Activated CD4-positive, alpha-beta T cell treated with anti-CD3 and anti-CD28 coated beads, Interleukin-2, amount 50 U/mL, for 4 hours (primary cell): Measurements from ENCODE around the gene PSG5.
"Not testable (repeated sequence)": the region's sequence is repeated elsewhere in the genome, so short reads cannot be mapped to it uniquely, and the experiment has no call there.

Experiments
- DNase-seq, 2 experiments: peaks; one replicate each; pipeline ENCODE4 v3.0.0-alpha.2; 2020

The PSG5 gene

DNA sequence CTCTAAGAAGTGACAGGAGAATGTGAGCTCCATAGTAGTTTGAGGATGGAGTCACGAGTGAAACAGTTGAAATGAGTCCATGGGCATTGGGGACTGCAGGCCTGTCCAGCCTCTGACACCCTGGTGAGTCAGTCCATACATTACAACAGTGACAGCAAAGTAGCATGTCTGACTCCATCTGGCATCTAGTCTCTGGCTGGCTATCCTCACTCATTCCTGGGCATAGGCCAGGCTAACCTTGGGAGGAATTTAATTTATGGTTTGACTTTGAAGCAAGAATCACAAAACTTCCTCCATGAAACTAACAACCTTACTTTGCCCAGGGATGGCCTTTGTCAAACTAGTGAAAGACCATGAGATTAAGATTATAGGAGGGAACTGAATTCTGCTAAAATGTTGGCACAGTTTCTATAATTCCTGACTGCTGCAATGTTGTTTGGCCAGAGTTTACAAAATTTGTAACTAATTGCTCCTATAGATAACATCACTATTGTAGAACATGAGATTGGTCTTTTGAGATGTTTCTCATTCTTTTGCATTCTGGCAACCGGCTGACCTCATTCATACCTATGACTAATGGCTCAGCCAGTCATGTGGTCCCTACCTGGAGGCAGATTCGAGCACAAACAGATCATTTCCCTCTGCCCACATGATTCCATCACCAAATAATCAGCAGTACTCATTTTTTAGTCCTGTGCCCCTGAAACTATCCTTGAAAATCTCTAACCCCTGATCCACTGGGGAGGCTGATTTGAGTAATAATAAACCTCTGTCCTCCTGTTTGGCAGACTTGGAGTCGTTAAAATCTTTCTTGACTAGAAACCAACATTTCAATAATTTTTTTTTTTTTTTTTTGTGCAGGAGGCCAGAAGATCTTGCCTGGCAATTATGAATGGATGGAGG lies 4.2 kb downstream of the PSG5 start:
- not testable (repeated sequence) for DNase-seq

DNA sequence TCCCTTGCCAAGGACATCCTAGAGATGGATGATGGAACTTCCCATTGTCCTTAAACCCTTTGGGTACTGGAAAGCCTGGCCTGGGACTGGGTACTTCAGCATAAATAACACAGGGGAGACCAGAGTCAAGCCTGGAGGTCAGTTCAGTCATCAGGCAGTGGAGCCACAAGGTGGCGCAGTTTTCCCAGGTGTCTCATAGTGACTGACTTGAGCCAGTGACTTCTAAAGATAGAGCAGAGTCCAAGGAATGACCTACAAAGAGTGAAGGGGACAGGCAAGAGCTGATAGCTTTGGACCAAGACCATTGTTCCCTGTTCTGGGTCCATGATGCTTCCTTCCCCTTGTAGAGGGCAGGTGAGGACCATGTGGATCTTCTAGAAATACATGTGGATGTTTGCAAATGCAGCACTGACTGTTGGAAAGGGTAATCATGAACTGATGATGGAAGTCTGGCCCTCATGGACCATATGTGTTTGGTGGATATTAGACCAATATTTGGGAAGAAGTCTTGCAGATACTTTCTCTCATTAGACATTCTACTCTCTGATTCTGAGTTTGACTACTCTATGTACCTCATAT lies 6.7 kb downstream of the PSG5 start:
- not testable (repeated sequence) for DNase-seq

DNA sequence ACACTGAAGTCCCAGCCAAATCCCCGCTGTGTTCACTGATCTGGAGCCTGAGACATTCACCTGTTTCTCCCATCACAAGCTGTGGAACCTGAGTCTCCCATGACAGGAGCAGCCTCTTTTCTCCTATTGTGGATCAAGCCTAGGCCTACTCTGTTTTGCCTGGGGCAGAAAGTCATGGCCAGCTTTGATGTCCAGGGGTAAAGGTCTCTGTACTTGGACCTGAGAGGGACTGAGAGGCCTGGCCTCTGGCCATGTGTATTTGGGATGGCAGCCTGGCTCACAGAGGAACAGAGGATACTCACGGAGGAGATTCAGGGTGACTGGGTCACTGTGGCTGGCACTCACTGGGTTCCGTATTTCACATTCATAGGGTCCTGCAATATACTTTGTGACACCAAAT lies 7.8 kb downstream of the PSG5 start:
- DNase-seq = not testable (repeated sequence)

DNA sequence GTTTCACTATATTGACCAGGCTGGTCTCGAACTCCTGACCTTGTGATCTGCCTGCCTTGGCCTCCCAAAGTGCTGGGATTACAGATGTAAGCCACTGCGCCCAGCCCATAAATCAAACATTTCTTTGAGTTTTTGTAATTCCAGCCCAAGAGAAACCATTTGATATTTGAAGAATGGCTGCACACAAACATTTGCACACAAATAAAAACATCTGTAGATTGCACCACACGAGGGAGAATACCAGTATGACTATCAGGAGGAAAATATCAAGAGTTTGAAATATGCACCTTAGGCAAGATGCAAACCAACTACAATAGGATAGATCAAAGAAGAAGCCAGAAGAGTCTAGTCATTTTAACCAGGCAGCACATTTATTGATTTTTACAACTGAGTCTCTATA lies 20.4 kb downstream of the PSG5 start:
- DNase-seq = not testable (repeated sequence)

GRCh38 chr19:43163135-43163534 lies 23.2 kb downstream of the PSG5 start:
- not testable (repeated sequence) for DNase-seq

DNA sequence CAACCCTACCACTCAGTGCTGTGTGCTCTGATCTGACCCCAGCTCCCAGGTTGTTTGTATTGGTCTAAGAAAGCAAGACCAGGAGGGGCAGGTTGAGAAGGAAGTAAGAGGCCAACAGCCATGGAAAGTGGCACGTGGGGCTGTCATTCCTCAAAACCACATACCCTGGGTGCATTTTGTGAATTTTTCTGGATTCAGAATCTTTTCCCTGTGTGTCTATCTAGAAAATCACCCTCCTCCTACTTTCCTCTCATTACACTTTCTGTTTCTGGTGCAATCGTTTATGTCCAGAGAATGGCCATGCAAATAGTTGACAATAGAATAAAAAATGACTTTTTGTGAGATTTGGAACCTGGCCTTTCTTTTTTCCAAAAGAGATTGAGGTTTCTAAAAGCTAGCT lies 24.1 kb downstream of the PSG5 start:
- DNase-seq = not testable (repeated sequence)

GRCh38 chr19:43152214-43152613 lies 34.1 kb downstream of the PSG5 start:
- DNase-seq = no peak

DNA sequence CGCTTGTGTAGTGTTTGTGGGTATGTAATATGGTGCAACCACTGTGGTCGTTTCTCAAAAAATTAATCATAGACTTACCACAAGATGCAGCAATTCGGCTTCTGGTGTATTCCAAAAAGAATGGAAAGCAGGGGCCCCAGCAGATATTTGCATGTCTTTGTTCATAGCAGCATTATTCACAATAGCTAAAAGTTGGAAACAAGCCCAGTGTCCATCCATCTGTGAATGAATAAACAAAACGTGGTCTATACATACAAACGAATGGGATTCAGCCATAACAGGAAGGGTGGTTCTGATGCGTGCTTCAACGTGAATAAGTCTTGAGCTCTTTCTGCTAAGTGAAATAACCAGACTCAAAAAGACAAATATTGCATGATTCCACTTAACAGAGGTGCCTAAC lies 36.5 kb downstream of the PSG5 start:
- DNase-seq = not testable (repeated sequence)

DNA sequence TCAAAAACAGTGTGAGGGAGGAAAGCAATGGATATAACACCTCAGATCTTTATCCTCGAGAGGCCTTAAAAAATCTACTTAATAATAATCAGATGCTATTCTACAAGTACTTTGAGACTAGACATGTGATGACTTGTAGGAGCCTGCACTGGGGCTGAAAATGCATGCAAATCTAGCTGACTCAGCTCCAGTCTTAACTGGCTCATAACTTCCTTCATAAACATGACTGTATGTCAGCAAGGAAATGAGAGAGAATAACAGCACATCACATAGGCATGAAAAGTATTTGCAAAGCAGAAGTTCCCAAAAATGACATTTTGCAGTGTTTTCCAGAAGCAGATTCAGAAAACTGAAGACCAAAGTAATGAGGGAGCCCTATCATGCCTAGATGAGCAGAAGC lies 38.1 kb downstream of the PSG5 start:
- no peak for DNase-seq

- not testable (repeated sequence) for DNase-seq
Measured at GRCh38 chr19:43141763-43142162, 44.6 kb downstream of the PSG5 start.

DNA sequence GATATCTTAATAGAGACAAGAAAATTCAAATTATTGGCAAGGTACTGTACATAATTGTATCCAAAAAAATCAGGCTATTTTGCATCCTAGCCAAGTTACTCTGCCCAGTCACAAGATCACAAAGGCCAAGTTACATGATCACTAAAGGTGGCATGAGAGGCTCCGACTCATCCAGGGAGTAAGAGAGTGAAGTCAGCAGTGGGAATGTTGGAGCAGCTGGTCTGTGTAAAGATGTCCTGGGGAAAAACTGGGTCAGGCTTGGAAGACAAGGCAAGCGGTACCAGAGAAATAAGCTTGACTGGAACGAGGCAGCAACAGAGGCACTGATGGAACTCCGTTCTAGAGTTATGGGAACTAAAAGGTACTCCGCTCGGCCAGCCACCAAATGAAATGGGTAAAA lies 53.6 kb downstream of the PSG5 start:
- DNase-seq = no peak

- not testable (repeated sequence) for DNase-seq
Measured at GRCh38 chr19:43131281-43131842, 55.0 kb downstream of the PSG5 start.

DNA sequence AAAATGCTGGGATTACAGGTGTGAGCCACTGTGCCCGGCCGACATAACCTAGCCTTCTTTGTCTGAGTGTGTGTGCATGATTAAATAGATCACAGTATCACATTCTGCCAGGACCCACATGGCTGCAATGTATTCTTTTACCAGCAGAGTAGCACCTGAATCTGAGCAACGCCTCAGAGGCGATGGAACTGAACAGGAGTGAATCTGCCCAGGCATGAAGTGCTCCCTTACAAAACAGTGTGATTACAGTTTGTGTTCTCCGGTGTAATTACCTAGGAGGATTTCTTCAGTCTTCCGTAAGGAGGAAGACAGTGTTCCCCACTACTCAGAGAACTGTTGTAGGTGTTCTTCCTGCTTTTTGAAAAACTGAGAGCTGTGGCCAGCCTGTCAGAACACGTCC lies 57.1 kb downstream of the PSG5 start:
- DNase-seq = not testable (repeated sequence)

DNA sequence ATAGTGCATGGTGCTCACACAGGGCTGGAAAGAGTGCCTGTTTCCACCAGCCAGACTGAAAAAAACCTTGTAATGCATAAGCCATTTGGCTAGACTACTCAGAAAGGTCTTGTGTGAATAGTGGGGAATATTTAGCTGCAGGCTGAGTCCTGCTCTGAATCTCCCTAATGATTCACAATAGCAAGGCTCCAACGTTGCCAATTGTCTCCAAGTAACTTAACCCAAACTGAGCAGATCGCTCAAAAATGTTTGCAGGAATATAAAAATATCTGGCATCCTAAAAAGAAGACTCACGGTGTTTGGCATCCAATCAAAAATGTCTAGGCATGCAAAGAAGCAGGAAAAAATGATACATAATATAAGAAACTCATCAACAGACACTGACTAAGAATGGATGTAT lies 59.0 kb downstream of the PSG5 start:
- DNase-seq = not testable (repeated sequence)

DNA sequence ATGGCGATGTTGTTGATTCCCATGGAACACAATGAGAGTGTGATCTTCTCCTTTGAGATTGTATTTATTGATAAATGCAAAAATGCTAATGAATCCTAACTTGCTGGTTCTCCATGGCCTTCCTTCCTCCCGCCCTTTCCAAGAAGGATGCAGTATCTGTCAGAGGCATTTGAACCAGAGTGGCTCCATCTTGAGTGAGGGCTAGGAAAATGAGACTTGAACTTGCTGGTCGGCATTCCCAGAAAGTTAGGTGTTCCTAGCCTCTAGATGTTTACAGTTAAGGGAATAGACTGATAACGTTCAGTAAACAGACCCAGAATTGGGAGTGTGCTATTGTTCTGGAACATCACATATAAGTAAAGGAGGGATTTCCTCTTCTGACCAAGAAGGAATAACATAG lies 59.6 kb downstream of the PSG5 start:
- no peak for DNase-seq

DNA sequence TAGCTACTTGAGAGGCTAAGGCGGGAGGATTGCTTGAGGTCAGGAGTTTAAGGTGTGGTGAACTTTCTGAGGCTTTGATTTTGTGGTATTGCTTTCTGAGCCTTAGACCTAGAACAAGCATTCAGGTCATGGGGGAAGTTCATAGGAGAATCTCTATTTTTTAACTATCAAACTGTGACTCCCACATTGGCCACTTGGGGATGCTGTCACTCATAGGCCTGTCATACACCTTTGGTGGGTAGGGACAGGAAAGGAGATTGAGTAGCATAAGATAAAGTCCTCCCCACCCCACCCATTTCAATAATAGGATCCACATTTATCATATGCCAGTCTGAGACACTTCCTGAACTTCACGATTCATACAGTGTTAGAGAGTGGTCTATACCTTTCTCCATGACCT lies 62.0 kb downstream of the PSG5 start:
- DNase-seq = no peak

- not testable (repeated sequence) for DNase-seq
Measured at GRCh38 chr19:43120433-43121026, 65.8 kb downstream of the PSG5 start.

GRCh38 chr19:43119526-43119925 lies 66.8 kb downstream of the PSG5 start:
- DNase-seq = not testable (repeated sequence)
